ENCODE results near the gene APBB1IP.

- TF ChIP-seq CTCF (IDR thresholded peaks at IDR 0.05), result no peak
- TF ChIP-seq POLR2A (IDR thresholded peaks at IDR 0.05), result no peak
- TF ChIP-seq EP300 (IDR thresholded peaks at IDR 0.05), result no peak
Measured at GRCh38 chr10:26528715-26529393, 90.7 kb downstream of the APBB1IP start.
